K562 (cell line): ENCODE measurements around the gene ABHD12. TPM values are rescaled to one million over a fixed set of nuclear protein-coding genes. Genes with fewer than 3 reads are reported as not detected.

Experiments
- ATAC-seq: fragments of 200-7000 bp; cut with Tn5 transposase; 3 replicates; pipeline ENCODE4 v1.9.1; 2020; ENCODE audit warnings: moderate library complexity
- BruUV-seq: library from RNA; stranded (reverse); fragments of 400-500 nt; replicated peaks from 2 replicates; lab custom pipeline; 2021; lab: Mats Ljungman, UMichigan
- CTCF ChIA-PET: fragments of 300-600 bp; formaldehyde crosslinking; extraction: SDS; loops from one replicate; lab custom pipeline; 2021; ENCODE audit warnings: low intra/inter-chr PET ratio; lab: Yijun Ruan, JAX
- POLR2A ChIA-PET: fragments of 300-600, 350-650 bp; sonication (Branson Sonifier 250); formaldehyde crosslinking; extraction: SDS; loops from one replicate; lab custom pipeline; 2021; ENCODE audit warnings: antibody characterized with exemption, inconsistent platforms; lab: Yijun Ruan, JAX
- DNase-seq, 4 experiments: peaks; one replicate each; pipeline versions ENCODE4 v3.0.0 to v3.0.0-alpha.2; 2011 to 2018; ENCODE audit warnings: low spot score in 3 of 4, mixed read lengths in 3 of 4; ENCODE audit errors: extremely low read depth in 1 of 4
- FAIRE-seq: peaks from 2 replicates; lab custom pipeline; 2011; peaks lifted over from hg19 to GRCh38; lab: Jason Lieb, UNC
- H2AFZ ChIP-seq: 2 replicates; pipeline ENCODE4 v1.6.0; 2011; ENCODE audit warnings: low read depth, low read length, control low read depth, inconsistent platforms
- H3K27ac ChIP-seq: fragments of 200-600 bp; 3 replicates; pipeline ENCODE4 v1.8.0; 2011; ENCODE audit warnings: low read depth, mild to moderate bottlenecking, control low read depth, inconsistent platforms, low read length, moderate library complexity, mixed read lengths; ENCODE audit errors: extremely low read depth
- H3K27me3 ChIP-seq, 2 experiments: fragments of 300-600 bp in 1 of 2; 2 replicates in 1 of 2; 3 replicates in 1 of 2; pipeline versions ENCODE4 v1.6.0 to v1.8.0; 2011; ENCODE audit warnings: inconsistent platforms in 2 of 2, low read length in 2 of 2, mild to moderate bottlenecking in 1 of 2, mixed read lengths in 1 of 2, moderate library complexity in 1 of 2; ENCODE audit not compliant: control insufficient read depth in 2 of 2, insufficient read depth in 2 of 2
- H3K36me3 ChIP-seq: fragments of 300-600 bp; 3 replicates; pipeline ENCODE4 v1.8.0; 2011; ENCODE audit warnings: mild to moderate bottlenecking, low read length, inconsistent platforms; ENCODE audit not compliant: control insufficient read depth, insufficient read depth
- H3K4me1 ChIP-seq, 2 experiments: fragments of 200-600 bp in 1 of 2; replicated peaks in 1 of 2; 2 replicates in 1 of 2; 3 replicates in 1 of 2; pipeline versions ENCODE4 v1.5.1 to v1.8.0; 2011; ENCODE audit warnings: inconsistent platforms in 2 of 2, low read length in 2 of 2, mild to moderate bottlenecking in 1 of 2, mixed read lengths in 1 of 2, moderate library complexity in 1 of 2; ENCODE audit not compliant: control insufficient read depth in 2 of 2, insufficient read depth in 2 of 2
- H3K4me2 ChIP-seq: 2 replicates; pipeline ENCODE4 v1.6.1; 2011; ENCODE audit warnings: low read length, control low read depth, inconsistent platforms, mixed read lengths; ENCODE audit not compliant: insufficient read depth
- H3K4me3 ChIP-seq: fragments of 200-600 bp; sonication (generic), shearing (Covaris generic); 2 replicates; pipeline ENCODE4 v1.5.1; 2016; ENCODE audit warnings: control low read depth, inconsistent platforms
- H3K79me2 ChIP-seq: fragments of 200-600 bp; 3 replicates; pipeline ENCODE4 v1.8.0; 2011; ENCODE audit warnings: low read length, inconsistent platforms; ENCODE audit not compliant: control insufficient read depth, insufficient read depth
- H3K9ac ChIP-seq, 2 experiments: 2 replicates each; pipeline versions ENCODE4 v1.6.0 to v1.6.1; 2011; ENCODE audit warnings: low read depth in 2 of 2, low read length in 2 of 2, control low read depth in 1 of 2, inconsistent platforms in 1 of 2, mild to moderate bottlenecking in 1 of 2, mixed read lengths in 1 of 2; ENCODE audit not compliant: insufficient read depth in 1 of 2
- H3K9me1 ChIP-seq: one replicate; pipeline ENCODE4 v1.6.0; 2011; ENCODE audit warnings: inconsistent platforms, mild to moderate bottlenecking, low read length, moderate library complexity; ENCODE audit not compliant: control insufficient read depth, insufficient read depth
- H3K9me3 ChIP-seq: replicated peaks from 2 replicates; pipeline ENCODE4 v1.5.1; 2011; ENCODE audit warnings: low read depth, low read length, inconsistent platforms; ENCODE audit not compliant: control insufficient read depth, insufficient read depth
- H4K20me1 ChIP-seq: replicated peaks from 2 replicates; pipeline ENCODE4 v1.6.1; 2011; ENCODE audit warnings: low read length, inconsistent platforms, mixed read lengths; ENCODE audit not compliant: control insufficient read depth, insufficient read depth
- GABPB2 ChIP-seq: fragments of 250-450 bp; sonication (Bioruptor Pico); conservative IDR thresholded peaks from 2 replicates; pipeline ENCODE4 v1.5.1; 2021; ENCODE audit warnings: mild to moderate bottlenecking
- HDAC6 ChIP-seq: IDR thresholded peaks from 2 replicates; pipeline ENCODE4 v1.6.1; 2012; ENCODE audit warnings: low read depth, mild to moderate bottlenecking, control low read depth, inconsistent platforms, low read length, moderate library complexity
- MEF2D ChIP-seq: conservative IDR thresholded peaks from 2 replicates; pipeline ENCODE4 v1.6.1; 2016; ENCODE audit warnings: low read depth, missing genetic modification characterization, missing compliant biosample characterization
- RHOXF2B ChIP-seq: fragments of 250-450 bp; sonication (Bioruptor Pico); conservative IDR thresholded peaks from 2 replicates; pipeline ENCODE4 v1.5.1; 2021
- RNF2 ChIP-seq: sonication (generic); IDR thresholded peaks from 2 replicates; pipeline ENCODE4 v1.6.1; 2016
- SETDB1 ChIP-seq: IDR thresholded peaks from one replicate; pipeline ENCODE4 v1.6.1; 2012; ENCODE audit warnings: low read length, control low read depth, inconsistent platforms
- SIRT6 ChIP-seq: IDR thresholded peaks from one replicate; pipeline ENCODE4 v1.6.1; 2012; ENCODE audit warnings: low read depth, mild to moderate bottlenecking, control low read depth, inconsistent platforms, low read length, moderate library complexity
- ZNF324 ChIP-seq: fragments of 250-450 bp; sonication (Bioruptor Pico); IDR thresholded peaks from 2 replicates; pipeline ENCODE4 v1.4.0; 2020; ENCODE audit warnings: mild to moderate bottlenecking
- WGBS: fragments of 100-300 bp; shearing (Covaris generic); methylation state at CpG from one replicate; pipeline ENCODE4 v1.1.6; 2016; ENCODE audit warnings: low coverage, mixed read lengths; ENCODE audit not compliant: insufficient coverage; ENCODE audit errors: missing lambda C conversion rate; 5-methylcytosine and 5-hydroxymethylcytosine counted together
- in situ Hi-C: fragments of 300-500 bp; cut with MboI; formaldehyde crosslinking; loops from 4 replicates; pipeline ENCODE4 v1.15.0; 2018; ENCODE audit warnings: inconsistent platforms, mixed read lengths
- intact Hi-C: fragments of 100-400 bp; cut with micrococcal nuclease; formaldehyde crosslinking; loops from 2 replicates; pipeline ENCODE4 v1.14.2; 2022
- polyA plus RNA-seq, 8 experiments: library from polyadenylated mRNA; depleted of rRNA in 4 of 8; stranded (reverse) in 5 of 8; unstranded in 3 of 8; fragments of >200 nt; fragmentation: Nextera tagmentation in 2 of 8; fragmentation: Illumina TruSeq in 1 of 8; extraction: Ambion mirVana in 2 of 8; extraction: Trizol in 1 of 8; gene quantifications; 2 replicates each; pipeline versions ENCODE4 v1.2.1 to v1.2.3, GENCODE V29; 2011 to 2014; ENCODE audit warnings: inconsistent platforms in 1 of 8, missing spikeins in 1 of 8
- total RNA-seq, 7 experiments: library from RNA; depleted of rRNA in 6 of 7; stranded (reverse); fragments of >200 nt in 6 of 7; fragmentation: Illumina TruSeq in 2 of 7; extraction: Trizol in 2 of 7; gene quantifications; 2 replicates each; pipeline versions ENCODE4 v1.2.1 to v1.2.3, GENCODE V29; 2011 to 2021; ENCODE audit warnings: low replicate concordance in 1 of 7
- TF ChIP-seq, protein P1 (sequence below): fragments of 250-450 bp; sonication (Bioruptor Pico); IDR thresholded peaks from 2 replicates; pipeline ENCODE4 v1.4.0; 2020; ENCODE audit warnings: mild to moderate bottlenecking, moderate library complexity, borderline replicate concordance

ABHD12 gene
- total and polyA plus RNA-seq, 9 of the 15 experiments (the other 6 are each of a cell fraction or from before 2014, with no cell fraction given): 0.65 to 15.6 (median 9.1) TPM

DNA sequence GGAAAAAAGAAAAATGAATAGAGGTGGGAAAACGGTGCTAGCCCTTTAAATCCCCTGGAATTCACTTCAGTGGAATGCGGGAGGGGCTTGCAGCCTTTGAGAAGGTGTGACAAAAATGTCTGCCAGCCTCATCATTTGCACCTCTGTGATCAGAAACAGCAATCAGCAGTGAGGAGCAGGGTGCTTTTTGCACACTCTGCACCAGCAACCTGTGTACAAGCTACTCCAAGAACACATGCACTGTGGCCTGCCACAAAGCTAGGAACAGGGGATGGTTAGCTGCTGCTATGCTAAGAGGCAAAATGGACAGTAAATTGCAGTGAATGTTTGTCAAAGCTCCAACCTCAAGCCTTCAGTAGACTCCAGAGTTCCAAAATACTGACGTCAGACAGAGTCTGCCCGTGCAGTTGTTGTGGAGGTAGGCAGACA is 46.5 kb upstream of the ABHD12 start (continued):
- no peak for TF ChIP-seq RHOXF2B

DNA sequence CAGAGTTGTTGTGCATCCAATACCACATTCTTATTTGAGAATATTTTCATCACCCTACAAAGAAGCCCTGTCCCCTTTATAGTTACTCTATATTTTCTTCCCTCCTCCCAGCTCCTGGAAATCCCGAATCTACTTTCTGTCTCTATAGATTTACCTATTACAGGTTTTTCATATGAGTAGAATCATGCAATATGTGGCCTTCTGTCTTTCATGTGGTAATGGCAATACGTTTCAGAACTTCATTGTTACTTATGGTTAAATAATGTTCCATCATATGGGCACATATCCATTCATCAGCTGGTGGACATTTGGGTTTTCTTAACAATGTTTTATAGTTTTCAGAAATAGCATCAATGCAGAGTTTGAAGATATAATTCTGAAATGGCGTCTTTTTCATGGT is 33.9 kb upstream of the ABHD12 start:
- H3K4me3 ChIP-seq: no peak overlapping the region
- 96% methylated on average over 3 of the region's 3 CpGs for WGBS
- BruUV-seq: no TSS peak
- H3K36me3 ChIP-seq: peaks cover 61% of the 10 kb centered on the region; the same call in 2 of the 3 replicates
- H3K9me1 ChIP-seq: no peaks in the 10 kb centered on the region
- no peak overlapping the region for H3K4me2 ChIP-seq
- intact Hi-C loops (no loop called here), in situ Hi-C loops (no loop called here)
- H4K20me1 ChIP-seq: no peaks in the 10 kb centered on the region
- no peaks in the 10 kb centered on the region for H3K9me3 ChIP-seq
- no peak overlapping the region for H2AFZ ChIP-seq
- TF ChIP-seq, protein P1, sequence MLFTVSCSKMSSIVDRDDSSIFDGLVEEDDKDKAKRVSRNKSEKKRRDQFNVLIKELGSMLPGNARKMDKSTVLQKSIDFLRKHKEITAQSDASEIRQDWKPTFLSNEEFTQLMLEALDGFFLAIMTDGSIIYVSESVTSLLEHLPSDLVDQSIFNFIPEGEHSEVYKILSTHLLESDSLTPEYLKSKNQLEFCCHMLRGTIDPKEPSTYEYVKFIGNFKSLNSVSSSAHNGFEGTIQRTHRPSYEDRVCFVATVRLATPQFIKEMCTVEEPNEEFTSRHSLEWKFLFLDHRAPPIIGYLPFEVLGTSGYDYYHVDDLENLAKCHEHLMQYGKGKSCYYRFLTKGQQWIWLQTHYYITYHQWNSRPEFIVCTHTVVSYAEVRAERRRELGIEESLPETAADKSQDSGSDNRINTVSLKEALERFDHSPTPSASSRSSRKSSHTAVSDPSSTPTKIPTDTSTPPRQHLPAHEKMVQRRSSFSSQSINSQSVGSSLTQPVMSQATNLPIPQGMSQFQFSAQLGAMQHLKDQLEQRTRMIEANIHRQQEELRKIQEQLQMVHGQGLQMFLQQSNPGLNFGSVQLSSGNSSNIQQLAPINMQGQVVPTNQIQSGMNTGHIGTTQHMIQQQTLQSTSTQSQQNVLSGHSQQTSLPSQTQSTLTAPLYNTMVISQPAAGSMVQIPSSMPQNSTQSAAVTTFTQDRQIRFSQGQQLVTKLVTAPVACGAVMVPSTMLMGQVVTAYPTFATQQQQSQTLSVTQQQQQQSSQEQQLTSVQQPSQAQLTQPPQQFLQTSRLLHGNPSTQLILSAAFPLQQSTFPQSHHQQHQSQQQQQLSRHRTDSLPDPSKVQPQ (CRISPR knock-in tag): no peak
- no peak for TF ChIP-seq HDAC6
- no peak for TF ChIP-seq ZNF324
- no peak for TF ChIP-seq GABPB2 (CRISPR knock-in tag)
- TF ChIP-seq RNF2: no peak
- no peak for TF ChIP-seq SIRT6
- TF ChIP-seq SETDB1: no peak
- no peak for TF ChIP-seq MEF2D (tag)
- ChIA-PET CTCF (no interaction called here), POLR2A (no interaction called here)
- FAIRE-seq: no peak
- H3K79me2 ChIP-seq: no peaks in the 10 kb centered on the region
- H3K27me3 ChIP-seq: no peaks in the 10 kb centered on the region
- H3K9ac ChIP-seq: no peak overlapping the region
- no peak for DNase-seq
- ATAC-seq: no peak
- H3K27ac ChIP-seq: no peak overlapping the region
- H3K4me1 ChIP-seq: no peaks in the 10 kb centered on the region
